Liver (tissue), 9 donors: ENCODE measurements around the gene DRAM1. TPM values are rescaled to one million over a fixed set of nuclear protein-coding genes. Genes with fewer than 3 reads are reported as not detected.

Source experiments
- DNase-seq: peaks from one replicate; pipeline ENCODE4 v3.0.0-alpha.2; 2017; ENCODE audit warnings: low spot score
- H3K27ac ChIP-seq, 2 donors: one replicate each; pipeline ENCODE4 v1.7.0; 2013; ENCODE audit warnings: inconsistent platforms in 2 of 2, low read length in 2 of 2, control low read depth in 1 of 2, low read depth in 1 of 2, mild to moderate bottlenecking in 1 of 2
- H3K27me3 ChIP-seq, 4 donors: one replicate each; pipeline versions ENCODE4 v1.6.1 to v1.7.0; 2013; ENCODE audit warnings: low read length in 3 of 4, inconsistent platforms in 1 of 4, mild to moderate bottlenecking in 1 of 4, moderate library complexity in 1 of 4; ENCODE audit not compliant: control insufficient read depth in 4 of 4, insufficient read depth in 4 of 4
- H3K36me3 ChIP-seq, 4 donors: one replicate each; pipeline versions ENCODE4 v1.6.1 to v1.7.0; 2013; ENCODE audit warnings: low read length in 3 of 4, mild to moderate bottlenecking in 3 of 4, low read depth in 1 of 4, moderate library complexity in 1 of 4; ENCODE audit not compliant: control insufficient read depth in 4 of 4, insufficient read depth in 3 of 4
- H3K4me1 ChIP-seq, 4 donors: one replicate each; pipeline versions ENCODE4 v1.6.1 to v1.7.0; 2013; ENCODE audit warnings: low read length in 3 of 4, mild to moderate bottlenecking in 3 of 4, moderate library complexity in 1 of 4; ENCODE audit not compliant: control insufficient read depth in 4 of 4, insufficient read depth in 4 of 4
- H3K4me3 ChIP-seq, 3 donors: one replicate each; pipeline versions ENCODE4 v1.6.1 to v1.7.0; 2013; ENCODE audit warnings: low read length in 3 of 3, control low read depth in 1 of 3, low read depth in 1 of 3, mild to moderate bottlenecking in 1 of 3
- H3K9ac ChIP-seq, 2 donors: one replicate each; pipeline ENCODE4 v1.7.0; 2013; ENCODE audit warnings: low read length in 2 of 2, mild to moderate bottlenecking in 2 of 2, moderate library complexity in 2 of 2, control low read depth in 1 of 2, low read depth in 1 of 2
- H3K9me3 ChIP-seq, 4 donors: one replicate each; pipeline versions ENCODE4 v1.6.1 to v1.7.0; 2013; ENCODE audit warnings: low read length in 3 of 4; ENCODE audit not compliant: control insufficient read depth in 4 of 4
- ATF3 ChIP-seq: IDR thresholded peaks from 2 replicates; pipeline ENCODE4 v1.6.1; 2016; ENCODE audit warnings: antibody characterized with exemption
- CTCF ChIP-seq: fragments of 150-350 bp; IDR thresholded peaks from 2 replicates; pipeline ENCODE4 v1.5.1; 2017; ENCODE audit warnings: improper control_type of control experiment, low read depth, low read length; ENCODE audit not compliant: missing input control
- EGR1 ChIP-seq, 2 donors: IDR thresholded peaks; 2 replicates each; pipeline ENCODE4 v1.6.1; 2016 to 2018; ENCODE audit warnings: antibody characterized with exemption in 2 of 2, low read depth in 2 of 2
- FOXA1 ChIP-seq: IDR thresholded peaks from 2 replicates; pipeline ENCODE4 v1.6.1; 2016; ENCODE audit warnings: antibody characterized with exemption
- FOXA2 ChIP-seq: IDR thresholded peaks from 2 replicates; pipeline ENCODE4 v1.6.1; 2016; ENCODE audit warnings: antibody characterized with exemption
- GABPA ChIP-seq, 2 donors: IDR thresholded peaks in 1 of 2; conservative IDR thresholded peaks in 1 of 2; 2 replicates each; pipeline ENCODE4 v1.6.1; 2016; ENCODE audit warnings: antibody characterized with exemption in 2 of 2, mild to moderate bottlenecking in 1 of 2, moderate library complexity in 1 of 2
- HNF4A ChIP-seq, 2 donors: conservative IDR thresholded peaks; 2 replicates each; pipeline ENCODE4 v1.6.1; 2016; ENCODE audit warnings: antibody characterized with exemption in 2 of 2, mild to moderate bottlenecking in 2 of 2
- HNF4G ChIP-seq: IDR thresholded peaks from 2 replicates; pipeline ENCODE4 v1.6.1; 2016; ENCODE audit warnings: antibody characterized with exemption
- JUND ChIP-seq, 2 donors: IDR thresholded peaks; 2 replicates each; pipeline ENCODE4 v1.6.1; 2016; ENCODE audit warnings: antibody characterized with exemption in 2 of 2
- MAX ChIP-seq: IDR thresholded peaks from 2 replicates; pipeline ENCODE4 v1.6.1; 2016; ENCODE audit warnings: antibody characterized with exemption
- NR2F2 ChIP-seq: IDR thresholded peaks from 2 replicates; pipeline ENCODE4 v1.6.1; 2016; ENCODE audit warnings: antibody characterized with exemption
- RAD21 ChIP-seq, 2 donors: IDR thresholded peaks; 2 replicates each; pipeline ENCODE4 v1.6.1; 2016; ENCODE audit warnings: antibody characterized with exemption in 2 of 2, mild to moderate bottlenecking in 2 of 2
- REST ChIP-seq: IDR thresholded peaks from 2 replicates; pipeline ENCODE4 v1.6.1; 2016; ENCODE audit warnings: antibody characterized with exemption, mild to moderate bottlenecking
- RXRA ChIP-seq, 2 donors: IDR thresholded peaks; 2 replicates each; pipeline ENCODE4 v1.6.1; 2017 to 2018; ENCODE audit warnings: antibody characterized with exemption in 2 of 2, mild to moderate bottlenecking in 1 of 2
- SP1 ChIP-seq: IDR thresholded peaks from 2 replicates; pipeline ENCODE4 v1.6.1; 2018; ENCODE audit warnings: antibody characterized with exemption, mild to moderate bottlenecking
- TAF1 ChIP-seq: conservative IDR thresholded peaks from 2 replicates; pipeline ENCODE4 v1.6.1; 2016; ENCODE audit warnings: antibody characterized with exemption, mild to moderate bottlenecking
- YY1 ChIP-seq: IDR thresholded peaks from 2 replicates; pipeline ENCODE4 v1.6.1; 2016; ENCODE audit warnings: antibody characterized with exemption, mild to moderate bottlenecking
- WGBS: extraction: QIAGEN DNeasy Blood & Tissue Kit; methylation state at CpG from one replicate; pipeline ENCODE4 v1.1.7; 2013; 5-methylcytosine and 5-hydroxymethylcytosine counted together
- polyA plus RNA-seq, 2 donors: library from polyadenylated mRNA; stranded (reverse) in 1 of 2; unstranded in 1 of 2; fragments of 200-250 nt in 1 of 2; fragments of >200 nt in 1 of 2; fragmentation: Nextera tagmentation in 1 of 2; extraction: Ambion mirVana in 1 of 2; gene quantifications; one replicate each; pipeline versions ENCODE4 v1.2.1 to v1.2.3, GENCODE V29; 2013 to 2015
- total RNA-seq, 2 donors: library from RNA; depleted of rRNA; stranded (reverse); fragments of >200 nt; gene quantifications; one replicate each; pipeline ENCODE4 v1.2.3, GENCODE V29; 2014
- TF ChIP-seq, protein P1 (sequence below): IDR thresholded peaks from 2 replicates; pipeline ENCODE4 v1.6.1; 2016; ENCODE audit warnings: antibody characterized with exemption
- donor health status: healthy.
- donor health status: healthy.
- donor health status: healthy.
- donor health status: healthy.
- donor health status: healthy.

DRAM1 gene
- total and polyA plus RNA-seq, 4 donors = 2.7 to 7.8 (median 3.4) TPM

DNA sequence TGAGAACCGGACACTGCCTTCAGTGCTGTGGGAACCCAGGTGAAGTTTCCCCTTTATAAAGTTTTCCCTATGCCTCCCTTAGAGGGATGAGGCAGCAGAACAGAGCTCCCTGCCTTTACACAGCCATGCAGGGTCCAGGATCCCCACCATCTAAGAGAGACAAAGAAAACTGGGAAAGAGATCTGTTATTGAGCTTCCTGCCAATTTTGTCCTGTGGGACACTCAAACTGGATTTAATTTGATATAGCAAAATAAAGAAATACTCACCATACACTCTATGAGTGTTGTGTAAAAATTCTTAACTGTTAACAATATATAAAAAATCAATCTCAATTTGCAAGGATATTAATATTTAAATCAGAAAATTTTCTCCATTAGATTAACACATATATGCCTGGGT, 69.9 kb downstream of the DRAM1 start:
- no peaks in the 10 kb centered on the region for H3K36me3 ChIP-seq
- H3K9ac ChIP-seq = no peak overlapping the region
- 98% methylated on average over 1 of the region's 1 CpG for WGBS
- H3K4me3 ChIP-seq = no peak overlapping the region
- no peaks in the 10 kb centered on the region for H3K9me3 ChIP-seq
- DNase-seq = no peak
- H3K27me3 ChIP-seq = no peaks in the 10 kb centered on the region
- no peaks in the 10 kb centered on the region for H3K4me1 ChIP-seq
- H3K27ac ChIP-seq = no peak overlapping the region
- TF ChIP-seq EGR1 (IDR thresholded peaks at IDR 0.05; ENCODE audit: low read depth in 2 of 2) (no peak), CTCF (no peak), SP1 (no peak), ATF3 (no peak), GABPA (IDR thresholded peaks at IDR 0.05 in 1 of 2, conservative IDR thresholded peaks at IDR 0.05 in 1 of 2) (no peak), RXRA (IDR thresholded peaks at IDR 0.05) (no peak), YY1 (no peak), REST (no peak), TAF1 (no peak), RAD21 (IDR thresholded peaks at IDR 0.05) (no peak), FOXA1 (no peak), MAX (no peak), HNF4G (no peak), NR2F2 (no peak), JUND (IDR thresholded peaks at IDR 0.05) (no peak), FOXA2 (no peak), HNF4A (conservative IDR thresholded peaks at IDR 0.05) (no peak)
- TF ChIP-seq, protein P1, sequence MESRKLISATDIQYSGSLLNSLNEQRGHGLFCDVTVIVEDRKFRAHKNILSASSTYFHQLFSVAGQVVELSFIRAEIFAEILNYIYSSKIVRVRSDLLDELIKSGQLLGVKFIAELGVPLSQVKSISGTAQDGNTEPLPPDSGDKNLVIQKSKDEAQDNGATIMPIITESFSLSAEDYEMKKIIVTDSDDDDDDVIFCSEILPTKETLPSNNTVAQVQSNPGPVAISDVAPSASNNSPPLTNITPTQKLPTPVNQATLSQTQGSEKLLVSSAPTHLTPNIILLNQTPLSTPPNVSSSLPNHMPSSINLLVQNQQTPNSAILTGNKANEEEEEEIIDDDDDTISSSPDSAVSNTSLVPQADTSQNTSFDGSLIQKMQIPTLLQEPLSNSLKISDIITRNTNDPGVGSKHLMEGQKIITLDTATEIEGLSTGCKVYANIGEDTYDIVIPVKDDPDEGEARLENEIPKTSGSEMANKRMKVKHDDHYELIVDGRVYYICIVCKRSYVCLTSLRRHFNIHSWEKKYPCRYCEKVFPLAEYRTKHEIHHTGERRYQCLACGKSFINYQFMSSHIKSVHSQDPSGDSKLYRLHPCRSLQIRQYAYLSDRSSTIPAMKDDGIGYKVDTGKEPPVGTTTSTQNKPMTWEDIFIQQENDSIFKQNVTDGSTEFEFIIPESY = no peak
